ENCODE data around the gene NEK4. TPM values are rescaled to one million over a fixed set of nuclear protein-coding genes. Genes with fewer than 3 reads are reported as not detected.

NEK4 gene
- total and polyA plus RNA-seq, 10 of the 15 experiments (the other 5 are each of a cell fraction or from before 2014, with no cell fraction given) = 7.0 to 29.1 (median 16.4) TPM

DNA sequence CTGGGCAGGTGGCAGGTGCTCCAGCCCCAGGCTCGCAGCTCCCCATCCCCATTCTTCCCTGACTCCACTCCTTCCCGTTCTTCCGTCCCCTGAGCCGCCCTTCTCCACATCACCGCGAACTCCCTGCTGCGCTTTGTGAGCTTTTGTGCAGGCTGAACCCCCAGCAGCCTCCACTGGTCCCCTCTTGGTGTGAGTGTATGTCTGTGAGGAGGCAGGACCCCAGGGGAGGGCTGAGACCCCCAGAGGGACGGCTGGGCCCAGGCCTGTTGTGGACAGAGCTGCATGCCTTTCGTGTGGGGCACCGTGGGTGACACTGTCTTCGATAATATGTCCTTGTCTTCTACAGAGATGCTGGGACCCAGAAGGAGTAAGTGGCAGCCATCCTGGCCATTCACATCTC is 16.5 kb upstream of the NEK4 start (continued):
- TF ChIP-seq RAD21 (IDR thresholded peaks at IDR 0.05; ENCODE audit: insufficient read depth, low read depth, low read length) = no peak
- TF ChIP-seq HSF1 (IDR thresholded peaks at IDR 0.05; ENCODE audit: low read depth, low read length) = no peak
- no peak for TF ChIP-seq NRF1 (conservative IDR thresholded peaks at IDR 0.05; ENCODE audit: low read depth, low read length)
- TF ChIP-seq ZBTB4 (CRISPR knock-in tag; IDR thresholded peaks at IDR 0.05) = no peak

DNA sequence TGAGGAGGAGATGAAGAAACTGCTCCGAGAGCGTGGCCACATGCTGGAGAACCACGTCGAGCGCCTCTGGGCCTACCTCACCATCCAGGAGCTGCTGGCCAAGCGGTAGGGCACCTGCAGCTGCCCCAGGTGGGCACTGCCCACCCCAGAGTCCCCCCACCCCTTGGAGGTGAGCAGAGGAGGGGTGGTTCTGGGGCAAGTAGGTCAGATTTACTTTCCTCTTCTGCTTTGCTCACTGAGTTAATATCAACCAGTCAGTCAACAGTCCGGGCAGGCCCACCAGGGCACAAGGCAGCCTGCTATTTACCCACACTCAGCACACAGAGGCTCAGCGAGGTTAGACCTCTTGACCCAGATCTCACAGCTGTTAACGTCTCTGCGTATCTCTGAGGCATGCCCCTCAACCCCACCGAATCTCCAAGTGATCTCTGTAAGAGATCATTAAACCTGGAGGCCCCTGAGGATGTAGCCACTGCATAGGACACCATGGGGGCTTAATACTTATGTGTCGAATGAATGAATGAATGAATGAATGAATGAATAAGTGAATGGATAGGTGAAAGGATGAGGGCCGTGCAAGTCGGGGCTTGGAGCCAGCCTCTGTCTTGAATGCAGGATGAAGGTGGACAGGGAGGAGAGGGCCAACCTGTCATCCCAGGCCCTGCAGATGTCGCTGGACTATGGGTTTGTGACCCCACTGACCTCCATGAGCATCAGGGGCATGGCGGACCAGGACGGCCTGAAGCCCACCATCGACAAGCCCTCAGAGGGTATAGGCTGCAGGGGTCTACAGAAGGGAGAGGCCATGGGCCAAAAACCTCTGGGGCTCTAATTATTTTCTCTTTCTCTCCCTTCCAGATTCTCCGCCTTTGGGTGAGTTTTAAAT is 15.8 kb upstream of the NEK4 start:
- RAD21 ChIA-PET (ENCODE audit: unreplicated experiment) = no interaction called here
- FAIRE-seq = no peak
- intact Hi-C loops (cut with micrococcal nuclease; ENCODE audit: unreplicated experiment) = no loop called here
- 41% methylated on average over 19 of the region's 19 CpGs for WGBS (ENCODE audit: insufficient coverage, insufficient replicate concordance, low lambda C conversion rate, missing lambda C conversion rate)
- no peak overlapping the region for H3K27ac ChIP-seq (ENCODE audit: control insufficient read depth, insufficient read depth)
- H3K4me1 ChIP-seq (ENCODE audit: control insufficient read depth, insufficient read depth, low read length) = no peaks in the 10 kb centered on the region
- H3K79me2 ChIP-seq (ENCODE audit: control insufficient read depth, insufficient read depth, low read length) = no peaks in the 10 kb centered on the region
- no peak overlapping the region for H3K4me2 ChIP-seq (ENCODE audit: control insufficient read depth, insufficient read depth)
- no peaks in the 10 kb centered on the region; a peak in 2 of 4 replicates for H3K27me3 ChIP-seq (replicated peaks in 1 of 2; ENCODE audit: control insufficient read depth in 2 of 2, insufficient read depth in 2 of 2, low read length in 1 of 2)
- POLR2A ChIA-PET = no interaction called here
- no peaks in the 10 kb centered on the region for H3K36me3 ChIP-seq (ENCODE audit: control insufficient read depth in 2 of 2, insufficient read depth in 2 of 2, low read length in 1 of 2)
- BruUV-seq (replicated peaks) = no TSS peak
- H3K4me3 ChIP-seq = no peak overlapping the region
- SMC1A ChIA-PET (ENCODE audit: uncharacterized antibody, unreplicated experiment) = no interaction called here
- H2AFZ ChIP-seq (ENCODE audit: control insufficient read depth, low read depth, low read length) = no peak overlapping the region
- ATAC-seq = no peak
- CTCF ChIA-PET = interaction anchor here (1.1 kb wide), 1 partner anchor 34 kb away, joined by 3 read pairs; no protein-coding TSS in a partner anchor
- no peaks in the 10 kb centered on the region for H3K9me3 ChIP-seq (replicated peaks; ENCODE audit: control insufficient read depth, insufficient read depth, low read length)
- DNase-seq (ENCODE audit: low read depth, low spot score) = no peak
- no peak overlapping the region for H3K9ac ChIP-seq (ENCODE audit: control insufficient read depth, insufficient read depth, low read length)
- in situ Hi-C loops (cut with MboI) = no loop called here
- no peaks in the 10 kb centered on the region for H4K20me1 ChIP-seq (ENCODE audit: control insufficient read depth, insufficient read depth)
- TF ChIP-seq ZSCAN29 (IDR thresholded peaks at IDR 0.05) (no peak), ZNF384 (IDR thresholded peaks at IDR 0.05; ENCODE audit: borderline replicate concordance, low read depth, low read length) (no peak), SIX5 (IDR thresholded peaks at IDR 0.05; ENCODE audit: low read depth, low read length, severe bottlenecking) (no peak), NFYA (IDR thresholded peaks at IDR 0.05; ENCODE audit: borderline replicate concordance, low read depth, low read length) (no peak), TCF12 (IDR thresholded peaks at IDR 0.05; ENCODE audit: low read depth, low read length) (no peak), EZH2 (IDR thresholded peaks at IDR 0.05; ENCODE audit: borderline replicate concordance, control insufficient read depth, low read depth, low read length) (no peak), WRNIP1 (IDR thresholded peaks at IDR 0.05; ENCODE audit: borderline replicate concordance, low read depth, low read length) (no peak), HSF1 (IDR thresholded peaks at IDR 0.05; ENCODE audit: low read depth, low read length) (no peak), NKRF (conservative IDR thresholded peaks at IDR 0.05) (no peak), LARP7 (IDR thresholded peaks at IDR 0.05) (no peak)

All from GM12878 (cell line).